SK-N-SH (cell line): Measurements from ENCODE around the gene NFKB2. TPM values are rescaled to one million over a fixed set of nuclear protein-coding genes. Genes with fewer than 3 reads are reported as not detected.

Source experiments
- CTCF ChIA-PET: fragments of 300-600, 350-600 bp; formaldehyde crosslinking; extraction: SDS; loops from one replicate; lab custom pipeline; 2021; lab: Yijun Ruan, JAX
- POLR2A ChIA-PET: fragments of 350-600 bp; sonication (Branson Sonifier 250); formaldehyde crosslinking; extraction: SDS; loops from one replicate; lab custom pipeline; 2020; ENCODE audit warnings: antibody characterized with exemption, inconsistent platforms; lab: Yijun Ruan, JAX
- DNase-seq: peaks from one replicate; pipeline ENCODE4 v3.0.0; 2012
- H2AFZ ChIP-seq: fragments of 200-600 bp; sonication (generic); 2 replicates; pipeline ENCODE4 v1.8.1; 2016; ENCODE audit warnings: antibody characterized with exemption, mild to moderate bottlenecking, low read depth
- H3F3A ChIP-seq: fragments of 200-600 bp; sonication (generic); replicated peaks from 2 replicates; pipeline ENCODE3; 2016; ENCODE audit warnings: antibody characterized with exemption, mild to moderate bottlenecking; ENCODE audit not compliant: insufficient read depth
- H3K27ac ChIP-seq, 2 experiments: fragments of 200-500 bp in 1 of 2; fragments of 200-600 bp in 1 of 2; sonication (Bioruptor generic) in 1 of 2; sonication (generic), shearing (Covaris generic) in 1 of 2; 2 replicates each; pipeline versions ENCODE4 v1.5.1 to v1.6.1; 2014 to 2016; ENCODE audit warnings: low read depth in 2 of 2, inconsistent platforms in 1 of 2, low read length in 1 of 2, mild to moderate bottlenecking in 1 of 2, mixed read lengths in 1 of 2
- H3K27me3 ChIP-seq: fragments of 200-600 bp; sonication (generic), shearing (Covaris generic); 2 replicates; pipeline ENCODE4 v1.6.1; 2016; ENCODE audit warnings: mixed run types; ENCODE audit not compliant: insufficient read depth
- H3K36me3 ChIP-seq, 2 experiments: fragments of 200-500 bp in 1 of 2; fragments of 200-600 bp in 1 of 2; sonication (Bioruptor generic) in 1 of 2; sonication (generic) in 1 of 2; replicated peaks in 1 of 2; 2 replicates each; pipeline versions ENCODE3 to v1.5.1; 2014 to 2016; ENCODE audit warnings: low read length in 1 of 2, mild to moderate bottlenecking in 1 of 2; ENCODE audit not compliant: insufficient read depth in 2 of 2, control insufficient read depth in 1 of 2
- H3K4me1 ChIP-seq, 2 experiments: fragments of 200-500 bp in 1 of 2; fragments of 200-600 bp in 1 of 2; sonication (Bioruptor generic) in 1 of 2; sonication (generic), shearing (Covaris generic) in 1 of 2; 2 replicates each; pipeline versions ENCODE4 v1.5.1 to v1.6.1; 2014 to 2016; ENCODE audit warnings: low read depth in 1 of 2, low read length in 1 of 2, mixed run types in 1 of 2; ENCODE audit not compliant: insufficient read depth in 2 of 2, control insufficient read depth in 1 of 2
- H3K4me2 ChIP-seq: fragments of 200-600 bp; sonication (generic), shearing (Covaris generic); 2 replicates; pipeline ENCODE4 v1.6.1; 2017; ENCODE audit warnings: mixed run types
- H3K4me3 ChIP-seq, 2 experiments: fragments of 200-500 bp in 1 of 2; fragments of 200-600 bp in 1 of 2; sonication (Bioruptor generic) in 1 of 2; sonication (generic), shearing (Covaris generic) in 1 of 2; 2 replicates each; pipeline versions ENCODE4 v1.5.1 to v1.8.1; 2014 to 2016; ENCODE audit warnings: low read depth in 2 of 2, inconsistent platforms in 1 of 2, low read length in 1 of 2, mild to moderate bottlenecking in 1 of 2, mixed read lengths in 1 of 2, moderate library complexity in 1 of 2
- H3K79me2 ChIP-seq: fragments of 200-600 bp; sonication (generic); 2 replicates; pipeline ENCODE4 v1.8.1; 2017; ENCODE audit warnings: mild to moderate bottlenecking; ENCODE audit not compliant: insufficient read depth
- H3K9ac ChIP-seq: fragments of 200-600 bp; sonication (generic); 2 replicates; pipeline ENCODE4 v1.6.1; 2017; ENCODE audit warnings: mixed run types
- H3K9me2 ChIP-seq: fragments of 200-600 bp; sonication (generic); 2 replicates; pipeline ENCODE4 v1.6.1; 2017; ENCODE audit warnings: mixed run types
- H3K9me3 ChIP-seq: fragments of 200-600 bp; sonication (generic); 2 replicates; pipeline ENCODE4 v1.6.1; 2017; ENCODE audit warnings: mixed run types, mild to moderate bottlenecking, moderate library complexity
- H4K20me1 ChIP-seq: fragments of 200-600 bp; sonication (generic); 2 replicates; pipeline ENCODE4 v1.6.1; 2017; ENCODE audit warnings: mild to moderate bottlenecking, mixed run types; ENCODE audit not compliant: insufficient read depth
- EP300 ChIP-seq, 2 experiments: IDR thresholded peaks; 2 replicates each; pipeline versions ENCODE4 v1.4.0 to v1.6.1; 2012; ENCODE audit warnings: borderline replicate concordance in 1 of 2, low read depth in 1 of 2, low read length in 1 of 2
- FOSL2 ChIP-seq: IDR thresholded peaks from 2 replicates; pipeline ENCODE4 v1.4.0; 2012; ENCODE audit warnings: low read depth, mild to moderate bottlenecking, moderate library complexity, borderline replicate concordance
- FOXJ3 ChIP-seq: sonication (generic); formaldehyde crosslinking; IDR thresholded peaks from 2 replicates; pipeline ENCODE4 v1.5.1; 2020; ENCODE audit warnings: mild to moderate bottlenecking, missing genetic modification reagents
- POLR2AphosphoS5 ChIP-seq: IDR thresholded peaks from 2 replicates; pipeline ENCODE4 v1.6.1; 2012; ENCODE audit warnings: low read depth, low read length
- SIN3A ChIP-seq: IDR thresholded peaks from 2 replicates; pipeline ENCODE4 v1.6.1; 2012; ENCODE audit warnings: low read depth, mild to moderate bottlenecking, low read length, moderate library complexity, borderline replicate concordance
- USF2 ChIP-seq: fragments of 150-350 bp; IDR thresholded peaks from 2 replicates; pipeline ENCODE4 v1.6.1; 2017; ENCODE audit warnings: antibody characterized with exemption, low read length, low read depth, borderline replicate concordance
- WGBS: methylation state at CpG from one replicate; pipeline ENCODE4 v1.1.6; 2017; ENCODE audit warnings: low lambda C conversion rate; 5-methylcytosine and 5-hydroxymethylcytosine counted together
- polyA plus RNA-seq, 3 experiments: library from polyadenylated mRNA; depleted of rRNA; stranded (reverse); fragments of >200 nt; gene quantifications; 2 replicates each; pipeline ENCODE4 v1.2.3, GENCODE V29; 2012

NFKB2 gene
- polyA plus RNA-seq, 1 of the 3 experiments (the other 2 are of a cell fraction): 26.6 TPM

GRCh38 chr10:102426803-102427287 is 31.3 kb downstream of the NFKB2 start:
- DNase-seq: no peak
- H3K27me3 ChIP-seq: no peaks in the 10 kb centered on the region
- peaks cover 9% of the 10 kb centered on the region for H3K79me2 ChIP-seq

GRCh38 chr10:102429468-102429867 is 34.0 kb downstream of the NFKB2 start:
- H3K4me3 ChIP-seq: no peak overlapping the region
- H4K20me1 ChIP-seq: no peaks in the 10 kb centered on the region
- ChIA-PET CTCF (no interaction called here), POLR2A (interaction anchor here (0.8 kb wide), 1 partner anchor 8 kb away, joined by 3 read pairs; no protein-coding TSS in a partner anchor)
- peaks cover 5% of the 10 kb centered on the region for H3F3A ChIP-seq
- DNase-seq: no peak
- H3K36me3 ChIP-seq: peaks cover 3 to 5% of the 10 kb centered on the region in 2 experiments
- no peaks in the 10 kb centered on the region for H3K9me3 ChIP-seq
- no peaks in the 10 kb centered on the region for H3K27me3 ChIP-seq
- no peak overlapping the region for H3K4me2 ChIP-seq
- WGBS: 92% methylated on average over 6 of the region's 8 CpGs
- peaks cover 0 to 6% of the 10 kb centered on the region in 2 experiments; a peak in 1 of 4 replicates for H3K4me1 ChIP-seq
- no peak overlapping the region for H3K27ac ChIP-seq
- no peak overlapping the region for H2AFZ ChIP-seq
- TF ChIP-seq SIN3A: no peak
- no peak for TF ChIP-seq FOSL2
- no peak for TF ChIP-seq EP300 (IDR thresholded peaks at IDR 0.05; ENCODE audit: borderline replicate concordance in 1 of 2, low read depth in 1 of 2, low read length in 1 of 2)
- TF ChIP-seq FOXJ3 (CRISPR knock-in tag): no peak
- no peak for TF ChIP-seq USF2
- TF ChIP-seq POLR2AphosphoS5: no peak
- TF ChIP-seq, all 33 proteins: peak for 0
- H3K9ac ChIP-seq: no peak overlapping the region
- H3K79me2 ChIP-seq: peaks cover 14% of the 10 kb centered on the region
- H3K9me2 ChIP-seq: no peaks in the 10 kb centered on the region

More at GRCh38 chr10:102426803-102427287, 31.3 kb downstream of the NFKB2 start:
- Histone ChIP-seq H3K9me3 (no peaks in the 10 kb centered on the region), H3K9me2 (no peaks in the 10 kb centered on the region), H3K4me3 (no peak overlapping the region), H4K20me1 (no peaks in the 10 kb centered on the region), H3K27ac (no peak overlapping the region), H3K9ac (no peak overlapping the region), H3K4me1 (peaks cover 0 to 20% of the 10 kb centered on the region in 2 experiments; a peak in 2 of 4 replicates), H2AFZ (no peak overlapping the region), H3K4me2 (no peak overlapping the region), H3F3A (peaks cover 8% of the 10 kb centered on the region), H3K36me3 (peaks cover 3 to 21% of the 10 kb centered on the region in 2 experiments)
- TF ChIP-seq USF2: no peak
- peak; percentile 28; the same call in 1 of the 2 replicates for TF ChIP-seq FOSL2
- ChIA-PET CTCF (interaction anchor here (1.8 to 18.3 kb wide), 3 partner anchors 27 to 196 kb away, joined by 9 to 359 read pairs (median 57); partner anchors contain the start of gene NFKB2), POLR2A (no interaction called here)
- WGBS: 63% methylated on average over 7 of the region's 7 CpGs
